Neutrophil (primary cell): Measurements from ENCODE around the gene PAPOLA.

Experiments
- H3K27ac ChIP-seq: fragments of 200-600 bp; sonication (generic); 2 replicates; pipeline ENCODE4 v1.5.1; 2016; ENCODE audit warnings: mild to moderate bottlenecking, moderate library complexity
- H3K27me3 ChIP-seq: fragments of 200-600 bp; sonication (generic); 2 replicates; pipeline ENCODE4 v1.6.0; 2016; ENCODE audit warnings: mild to moderate bottlenecking
- H3K36me3 ChIP-seq: fragments of 200-600 bp; sonication (generic); 2 replicates; pipeline ENCODE4 v1.5.1; 2017
- H3K4me1 ChIP-seq, 2 experiments: fragments of 200-600 bp in 1 of 2; sonication (generic) in 1 of 2; 1 replicate in 1 of 2; 2 replicates in 1 of 2; pipeline versions ENCODE4 v1.5.1 to v1.6.1; 2013 to 2016; ENCODE audit warnings: low read depth in 1 of 2, low read length in 1 of 2, mild to moderate bottlenecking in 1 of 2, moderate library complexity in 1 of 2; ENCODE audit not compliant: control insufficient read depth in 1 of 2, insufficient read depth in 1 of 2
- H3K4me3 ChIP-seq, 2 experiments: fragments of 200-600 bp in 1 of 2; sonication (generic) in 1 of 2; 1 replicate in 1 of 2; 2 replicates in 1 of 2; pipeline ENCODE4 v1.5.1; 2013 to 2016; ENCODE audit warnings: low read depth in 1 of 2, low read length in 1 of 2, mild to moderate bottlenecking in 1 of 2, moderate library complexity in 1 of 2
- H3K9me3 ChIP-seq: fragments of 200-600 bp; sonication (generic); 2 replicates; pipeline ENCODE4 v1.5.1; 2016
- TF ChIP-seq, protein P1 (sequence below): fragments of 200-600 bp; sonication (generic); IDR thresholded peaks from 2 replicates; pipeline ENCODE4 v1.5.1; 2016; ENCODE audit warnings: antibody characterized with exemption

The PAPOLA gene

DNA sequence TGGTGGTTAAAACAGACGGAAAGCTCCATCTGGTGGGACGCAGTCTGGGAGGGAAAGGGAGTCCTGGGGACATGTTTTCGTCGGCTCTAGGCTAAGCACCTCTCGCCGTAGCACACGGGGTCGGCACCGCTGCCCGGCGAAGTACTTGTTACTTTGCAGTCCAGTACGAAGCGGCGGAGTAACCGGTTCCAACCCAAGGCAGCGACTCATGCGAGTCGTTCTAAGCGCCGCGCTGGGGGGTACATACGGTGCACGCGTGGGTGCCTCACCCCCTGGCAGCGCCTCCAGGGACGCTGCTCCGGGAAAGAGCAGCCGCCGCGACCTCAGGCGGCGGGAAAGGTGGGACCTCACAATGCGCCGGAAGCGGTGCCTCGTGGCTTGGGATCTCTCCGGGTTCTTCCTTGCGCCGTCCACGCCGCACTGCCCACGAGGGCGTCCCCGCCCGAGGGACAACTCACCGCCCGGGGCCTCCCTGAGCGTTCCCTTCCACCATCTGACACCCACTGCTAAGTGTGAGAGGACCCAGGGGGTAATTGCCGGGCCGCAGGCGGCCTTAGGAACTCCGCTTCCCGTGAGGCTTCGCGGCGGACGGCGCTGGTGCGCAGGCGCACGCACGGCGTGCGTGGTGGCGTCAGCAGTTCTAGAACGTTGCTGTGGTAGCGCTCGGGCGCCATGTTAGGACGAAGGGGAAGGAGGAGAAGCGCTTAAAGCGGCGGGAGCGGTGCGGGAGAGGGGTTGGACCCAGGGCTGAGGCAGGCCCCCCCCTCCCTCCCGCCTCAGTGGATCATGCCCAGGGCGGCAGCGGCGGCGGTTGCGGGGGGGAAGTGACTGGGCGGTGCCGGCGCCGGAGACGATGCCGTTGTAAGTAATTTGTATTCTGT lies at the start of gene PAPOLA:
Gene PAPOLA (plus strand): TSS at position 643 of the 881 bp plus-strand sequence. CDS start 211 bp downstream, at position 854.
- H3K4me3 ChIP-seq = peak within 1 kb of the TSS; percentile 78 to 81
- peaks cover 40 to 42% of the 10 kb centered on the region in 2 experiments for H3K4me1 ChIP-seq
- no peaks in the 10 kb centered on the region for H3K9me3 ChIP-seq
- TF ChIP-seq, protein P1, sequence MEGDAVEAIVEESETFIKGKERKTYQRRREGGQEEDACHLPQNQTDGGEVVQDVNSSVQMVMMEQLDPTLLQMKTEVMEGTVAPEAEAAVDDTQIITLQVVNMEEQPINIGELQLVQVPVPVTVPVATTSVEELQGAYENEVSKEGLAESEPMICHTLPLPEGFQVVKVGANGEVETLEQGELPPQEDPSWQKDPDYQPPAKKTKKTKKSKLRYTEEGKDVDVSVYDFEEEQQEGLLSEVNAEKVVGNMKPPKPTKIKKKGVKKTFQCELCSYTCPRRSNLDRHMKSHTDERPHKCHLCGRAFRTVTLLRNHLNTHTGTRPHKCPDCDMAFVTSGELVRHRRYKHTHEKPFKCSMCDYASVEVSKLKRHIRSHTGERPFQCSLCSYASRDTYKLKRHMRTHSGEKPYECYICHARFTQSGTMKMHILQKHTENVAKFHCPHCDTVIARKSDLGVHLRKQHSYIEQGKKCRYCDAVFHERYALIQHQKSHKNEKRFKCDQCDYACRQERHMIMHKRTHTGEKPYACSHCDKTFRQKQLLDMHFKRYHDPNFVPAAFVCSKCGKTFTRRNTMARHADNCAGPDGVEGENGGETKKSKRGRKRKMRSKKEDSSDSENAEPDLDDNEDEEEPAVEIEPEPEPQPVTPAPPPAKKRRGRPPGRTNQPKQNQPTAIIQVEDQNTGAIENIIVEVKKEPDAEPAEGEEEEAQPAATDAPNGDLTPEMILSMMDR = peak; percentile 49
- no peaks in the 10 kb centered on the region for H3K36me3 ChIP-seq
- peaks cover 18% of the 10 kb centered on the region for H3K27me3 ChIP-seq
- peak within 1 kb of the TSS; percentile 93 for H3K27ac ChIP-seq

GRCh38 chr14:96452684-96453083 lies 49.5 kb upstream of the PAPOLA start:
- TF ChIP-seq, protein P1 = no peak
- no peaks in the 10 kb centered on the region for H3K4me1 ChIP-seq
- no peak overlapping the region for H3K4me3 ChIP-seq
- no peaks in the 10 kb centered on the region for H3K36me3 ChIP-seq
- H3K27me3 ChIP-seq = peaks cover 3% of the 10 kb centered on the region
- no peak overlapping the region for H3K27ac ChIP-seq
- no peaks in the 10 kb centered on the region for H3K9me3 ChIP-seq

DNA sequence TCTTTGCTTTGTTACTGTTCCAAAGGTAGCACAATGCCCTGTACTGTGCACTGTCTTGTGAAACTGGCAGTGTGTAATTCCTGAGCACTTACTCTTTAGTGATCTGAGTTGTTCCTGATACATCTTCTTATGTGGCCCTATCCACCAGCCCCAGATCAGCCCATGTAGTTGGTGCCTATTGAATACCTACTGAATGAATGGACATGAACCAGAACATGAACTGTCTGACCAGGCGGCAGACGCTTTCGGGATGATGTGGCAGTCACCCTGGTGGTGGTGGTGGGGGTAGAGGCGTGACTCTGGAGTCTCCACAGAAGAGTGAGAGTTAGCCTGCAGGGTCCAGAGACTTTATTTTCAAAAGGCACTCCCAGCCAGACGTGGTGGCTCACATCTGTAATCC lies 46.6 kb upstream of the PAPOLA start:
- Histone ChIP-seq H3K4me1 (no peaks in the 10 kb centered on the region), H3K4me3 (no peak overlapping the region), H3K27me3 (peaks cover 3% of the 10 kb centered on the region), H3K27ac (no peak overlapping the region), H3K9me3 (no peaks in the 10 kb centered on the region), H3K36me3 (no peaks in the 10 kb centered on the region)
- TF ChIP-seq, protein P1 = no peak

GRCh38 chr14:96459851-96460250 lies 42.3 kb upstream of the PAPOLA start:
- Histone ChIP-seq H3K27me3 (peaks cover 3% of the 10 kb centered on the region), H3K36me3 (no peaks in the 10 kb centered on the region), H3K27ac (no peak overlapping the region), H3K9me3 (no peaks in the 10 kb centered on the region), H3K4me3 (no peak overlapping the region), H3K4me1 (no peaks in the 10 kb centered on the region)
- TF ChIP-seq, protein P1 = no peak

GRCh38 chr14:96461950-96462798 lies 40.0 kb upstream of the PAPOLA start:
- Histone ChIP-seq H3K9me3 (no peaks in the 10 kb centered on the region), H3K4me3 (no peak overlapping the region), H3K4me1 (no peaks in the 10 kb centered on the region), H3K27ac (no peak overlapping the region), H3K27me3 (no peaks in the 10 kb centered on the region), H3K36me3 (no peaks in the 10 kb centered on the region)
- TF ChIP-seq, protein P1 = no peak
